Endothelial cell of umbilical vein (primary cell): ENCODE data around the gene KDM5B. TPM values are rescaled to one million over a fixed set of nuclear protein-coding genes. Genes with fewer than 3 reads are reported as not detected.

ENCODE experiments used
- BruUV-seq: library from RNA; stranded (reverse); fragments of 400-500 nt; replicated peaks from 2 replicates; lab custom pipeline; 2021; lab: Mats Ljungman, UMichigan
- CTCF ChIA-PET: fragments of 300-600, 350-600 bp; sonication (Branson Sonifier 250); formaldehyde crosslinking; loops from one replicate; lab custom pipeline; 2021; ENCODE audit warnings: antibody characterized with exemption, inconsistent platforms; lab: Charles Lee
- POLR2A ChIA-PET: fragments of 300-600, 350-600 bp; sonication (Branson Sonifier 250); formaldehyde crosslinking; loops from one replicate; lab custom pipeline; 2021; ENCODE audit warnings: antibody characterized with exemption, inconsistent platforms; lab: Charles Lee
- DNase-seq: peaks from one replicate; pipeline ENCODE4 v3.0.0-alpha.2; 2011; ENCODE audit warnings: low read depth, low spot score
- FAIRE-seq: peaks from 2 replicates; lab custom pipeline; 2011; peaks lifted over from hg19 to GRCh38; lab: Jason Lieb, UNC
- H2AFZ ChIP-seq: 2 replicates; pipeline ENCODE4 v1.6.0; 2012; ENCODE audit warnings: low read depth, low read length, control low read depth, inconsistent platforms
- H3K27ac ChIP-seq: 2 replicates; pipeline ENCODE4 v1.5.1; 2011; ENCODE audit warnings: low read depth, mild to moderate bottlenecking, control low read depth, low read length, moderate library complexity; ENCODE audit not compliant: insufficient read depth
- H3K27me3 ChIP-seq, 2 experiments: 2 replicates each; pipeline versions ENCODE4 v1.6.0 to v1.6.1; 2011; ENCODE audit warnings: low read length in 2 of 2, mixed read lengths in 1 of 2; ENCODE audit not compliant: control insufficient read depth in 2 of 2, insufficient read depth in 2 of 2
- H3K36me3 ChIP-seq, 2 experiments: 2 replicates in 1 of 2; 3 replicates in 1 of 2; pipeline ENCODE4 v1.5.1; 2011; ENCODE audit warnings: low read length in 2 of 2, mild to moderate bottlenecking in 1 of 2, moderate library complexity in 1 of 2; ENCODE audit not compliant: control insufficient read depth in 2 of 2, insufficient read depth in 2 of 2; ENCODE audit errors: extremely low read depth in 1 of 2
- H3K4me1 ChIP-seq: 3 replicates; pipeline ENCODE4 v1.5.1; 2011; ENCODE audit warnings: mild to moderate bottlenecking, low read length; ENCODE audit not compliant: control insufficient read depth, insufficient read depth; ENCODE audit errors: extremely low read depth
- H3K4me2 ChIP-seq: 2 replicates; pipeline ENCODE4 v1.6.1; 2011; ENCODE audit warnings: low read length, control low read depth, mixed read lengths; ENCODE audit not compliant: insufficient read depth
- H3K4me3 ChIP-seq, 3 experiments: fragments of 200-600 bp in 1 of 3; sonication (generic), shearing (Covaris generic) in 1 of 3; replicated peaks in 1 of 3; 2 replicates each; pipeline ENCODE4 v1.5.1; 2011 to 2016; ENCODE audit warnings: control low read depth in 3 of 3, low read length in 3 of 3, mild to moderate bottlenecking in 2 of 3, inconsistent platforms in 1 of 3, low read depth in 1 of 3, moderate library complexity in 1 of 3; ENCODE audit not compliant: insufficient read depth in 1 of 3
- H3K79me2 ChIP-seq: 2 replicates; pipeline ENCODE4 v1.6.0; 2012; ENCODE audit warnings: low read length, inconsistent platforms; ENCODE audit not compliant: control insufficient read depth, insufficient read depth
- H3K9ac ChIP-seq: replicated peaks from 2 replicates; pipeline ENCODE3; 2011; ENCODE audit warnings: low read length, control low read depth; ENCODE audit not compliant: insufficient read depth; ENCODE audit errors: extremely low read depth
- H3K9me1 ChIP-seq: replicated peaks from 3 replicates; pipeline ENCODE4 v1.6.0; 2011; ENCODE audit warnings: mild to moderate bottlenecking, low read length; ENCODE audit not compliant: control insufficient read depth, insufficient read depth; ENCODE audit errors: extremely low read depth
- H3K9me3 ChIP-seq: replicated peaks from 2 replicates; pipeline ENCODE4 v1.5.1; 2012; ENCODE audit warnings: low read length, inconsistent platforms; ENCODE audit not compliant: control insufficient read depth, insufficient read depth
- H4K20me1 ChIP-seq: replicated peaks from 2 replicates; pipeline ENCODE3; 2011; ENCODE audit warnings: mild to moderate bottlenecking, low read length; ENCODE audit not compliant: control insufficient read depth, insufficient read depth; ENCODE audit errors: extremely low read depth
- EZH2 ChIP-seq: IDR thresholded peaks from 2 replicates; pipeline ENCODE4 v1.6.1; 2012; ENCODE audit warnings: borderline replicate concordance, low read depth, mild to moderate bottlenecking, moderate library complexity, low read length, inconsistent platforms; ENCODE audit not compliant: severe bottlenecking
- FOS ChIP-seq: IDR thresholded peaks from 2 replicates; pipeline ENCODE4 v1.6.1; 2011; ENCODE audit warnings: mild to moderate bottlenecking, low read length, moderate library complexity, borderline replicate concordance; ENCODE audit not compliant: insufficient read depth
- GATA2 ChIP-seq: IDR thresholded peaks from 2 replicates; pipeline ENCODE4 v1.7.0; 2011; ENCODE audit warnings: low read depth, mild to moderate bottlenecking, moderate library complexity, mixed read lengths, low read length; ENCODE audit not compliant: insufficient read length, insufficient read depth
- JUN ChIP-seq: IDR thresholded peaks from 2 replicates; pipeline ENCODE4 v1.6.1; 2011; ENCODE audit warnings: borderline replicate concordance, low read depth; ENCODE audit not compliant: insufficient read length, insufficient read depth
- MAX ChIP-seq: IDR thresholded peaks from 2 replicates; pipeline ENCODE4 v1.6.1; 2011; ENCODE audit not compliant: insufficient read depth, insufficient read length
- MYC ChIP-seq: IDR thresholded peaks from one replicate; pipeline ENCODE4 v1.6.1; 2011; ENCODE audit warnings: mild to moderate bottlenecking, low read depth, low read length
- POLR2A ChIP-seq: IDR thresholded peaks from 2 replicates; pipeline ENCODE4 v1.6.1; 2012; ENCODE audit warnings: low read depth, mild to moderate bottlenecking, control low read depth, low read length
- POLR2AphosphoS5 ChIP-seq: IDR thresholded peaks from 2 replicates; pipeline ENCODE4 v1.6.1; 2012; ENCODE audit warnings: low read depth, mild to moderate bottlenecking, control low read depth, low read length, moderate library complexity; ENCODE audit not compliant: insufficient read depth
- dilution Hi-C: fragments of 300-500 bp; cut with MboI; formaldehyde crosslinking; loops from one replicate; pipeline ENCODE4 v1.15.0; 2019; ENCODE audit warnings: low sequenced_read_pairs; ENCODE audit not compliant: extremely low pct_ligation_motif_present
- intact Hi-C: fragments of 100-400 bp; cut with micrococcal nuclease; formaldehyde crosslinking; loops from one replicate; pipeline ENCODE4 v1.10.0; 2022
- polyA plus RNA-seq, 4 experiments: library from polyadenylated mRNA; depleted of rRNA in 3 of 4; stranded (reverse) in 3 of 4; unstranded in 1 of 4; fragments of >200 nt; gene quantifications; 2 replicates each; pipeline versions ENCODE4 v1.2.1 to v1.2.3, GENCODE V29; 2011 to 2012; ENCODE audit warnings: missing spikeins in 1 of 4
- total RNA-seq: library from RNA; stranded (reverse); gene quantifications from 2 replicates; pipeline ENCODE4 v1.2.3, GENCODE V29; 2021
- TF ChIP-seq, protein P1 (sequence below), 2 donors: IDR thresholded peaks; 1 replicate in 1 of 2; 2 replicates in 1 of 2; pipeline ENCODE4 v1.5.1; 2011; ENCODE audit warnings: low read length in 2 of 2, mild to moderate bottlenecking in 2 of 2, moderate library complexity in 2 of 2, control low read depth in 1 of 2, inconsistent platforms in 1 of 2, low read depth in 1 of 2; ENCODE audit not compliant: insufficient read depth in 1 of 2; ENCODE audit errors: extremely low read depth in 1 of 2

The KDM5B gene
- total and polyA plus RNA-seq, 2 donors (not counting 3 experiments of a cell fraction or from before 2014, with no cell fraction given) = 25.2 to 65.5 TPM

GRCh38 chr1:202728951-202729350, 79.3 kb downstream of the KDM5B start:
- H4K20me1 ChIP-seq = no peaks in the 10 kb centered on the region
- intact Hi-C loops (no loop called here), dilution Hi-C loops (no loop called here)
- no peak overlapping the region for H2AFZ ChIP-seq
- no peak overlapping the region for H3K9ac ChIP-seq
- no peak overlapping the region for H3K27ac ChIP-seq
- H3K9me1 ChIP-seq = no peaks in the 10 kb centered on the region
- H3K79me2 ChIP-seq = no peaks in the 10 kb centered on the region
- no peak overlapping the region for H3K4me3 ChIP-seq
- H3K4me1 ChIP-seq = no peaks in the 10 kb centered on the region
- DNase-seq = no peak
- no peaks in the 10 kb centered on the region for H3K9me3 ChIP-seq
- TSS peak; percentile 25 for BruUV-seq
- ChIA-PET POLR2A (no interaction called here), CTCF (interaction anchor here (0.9 to 2.6 kb wide), 2 partner anchors 9 to 12 kb away, joined by 3 to 15 read pairs; no protein-coding TSS in a partner anchor)
- H3K4me2 ChIP-seq = no peak overlapping the region
- peaks cover 33 to 36% of the 10 kb centered on the region in 2 experiments for H3K36me3 ChIP-seq
- FAIRE-seq = no peak
- TF ChIP-seq MYC (no peak), FOS (no peak), GATA2 (no peak), POLR2A (no peak), JUN (no peak), POLR2AphosphoS5 (no peak), MAX (no peak), EZH2 (no peak)
- TF ChIP-seq, protein P1, sequence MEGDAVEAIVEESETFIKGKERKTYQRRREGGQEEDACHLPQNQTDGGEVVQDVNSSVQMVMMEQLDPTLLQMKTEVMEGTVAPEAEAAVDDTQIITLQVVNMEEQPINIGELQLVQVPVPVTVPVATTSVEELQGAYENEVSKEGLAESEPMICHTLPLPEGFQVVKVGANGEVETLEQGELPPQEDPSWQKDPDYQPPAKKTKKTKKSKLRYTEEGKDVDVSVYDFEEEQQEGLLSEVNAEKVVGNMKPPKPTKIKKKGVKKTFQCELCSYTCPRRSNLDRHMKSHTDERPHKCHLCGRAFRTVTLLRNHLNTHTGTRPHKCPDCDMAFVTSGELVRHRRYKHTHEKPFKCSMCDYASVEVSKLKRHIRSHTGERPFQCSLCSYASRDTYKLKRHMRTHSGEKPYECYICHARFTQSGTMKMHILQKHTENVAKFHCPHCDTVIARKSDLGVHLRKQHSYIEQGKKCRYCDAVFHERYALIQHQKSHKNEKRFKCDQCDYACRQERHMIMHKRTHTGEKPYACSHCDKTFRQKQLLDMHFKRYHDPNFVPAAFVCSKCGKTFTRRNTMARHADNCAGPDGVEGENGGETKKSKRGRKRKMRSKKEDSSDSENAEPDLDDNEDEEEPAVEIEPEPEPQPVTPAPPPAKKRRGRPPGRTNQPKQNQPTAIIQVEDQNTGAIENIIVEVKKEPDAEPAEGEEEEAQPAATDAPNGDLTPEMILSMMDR (IDR thresholded peaks at IDR 0.05; ENCODE audit: extremely low read depth in 1 of 2, insufficient read depth in 1 of 2, low read depth in 1 of 2, low read length in 2 of 2) = no peak
- no peaks in the 10 kb centered on the region for H3K27me3 ChIP-seq
